Testis (tissue), 3 donors: ENCODE results near the gene HOXB1. TPM values are rescaled to one million over a fixed set of nuclear protein-coding genes. Genes with fewer than 3 reads are reported as not detected.

Experiments
- DNase-seq: peaks from one replicate; pipeline ENCODE4 v3.0.0-alpha.2; 2019
- H3K27ac ChIP-seq, 2 donors: fragments of 200-600 bp; sonication (generic); one replicate each; pipeline ENCODE4 v1.5.1; 2019
- H3K27me3 ChIP-seq: fragments of 200-600 bp; sonication (generic); one replicate; pipeline ENCODE4 v1.5.1; 2019
- H3K36me3 ChIP-seq: fragments of 200-600 bp; sonication (generic); one replicate; pipeline ENCODE4 v1.5.1; 2017; ENCODE audit warnings: low read depth; ENCODE audit errors: missing control alignments
- H3K4me1 ChIP-seq: fragments of 200-600 bp; sonication (generic); one replicate; pipeline ENCODE4 v1.5.1; 2019
- H3K4me3 ChIP-seq, 2 donors: fragments of 200-600 bp; sonication (generic); one replicate each; pipeline ENCODE4 v1.5.1; 2017 to 2019
- H3K9me3 ChIP-seq: fragments of 200-600 bp; sonication (generic); one replicate; pipeline ENCODE4 v1.5.1; 2017
- CTCF ChIP-seq, 3 experiments: fragments of 450-650 bp in 2 of 3; fragments of 200-600 bp in 1 of 3; sonication (generic) in 1 of 3; IDR thresholded peaks; one replicate each; pipeline ENCODE4 v1.5.1; 2016 to 2019; ENCODE audit warnings: antibody characterized with exemption in 3 of 3, mild to moderate bottlenecking in 2 of 3, moderate library complexity in 1 of 3
- POLR2A ChIP-seq: fragments of 450-650 bp; IDR thresholded peaks from one replicate; pipeline ENCODE4 v1.6.1; 2017; ENCODE audit warnings: antibody characterized with exemption, mild to moderate bottlenecking, moderate library complexity
- WGBS, 2 donors: methylation state at CpG; one replicate each; pipeline ENCODE4 v1.1.5; 2018; 5-methylcytosine and 5-hydroxymethylcytosine counted together
- intact Hi-C: fragments of 100-400 bp; cut with DNase I; formaldehyde crosslinking; loops from one replicate; pipeline ENCODE4 v1.15.1; 2023; ENCODE audit warnings: low total_unique reads
- polyA plus RNA-seq: library from polyadenylated mRNA; stranded (reverse); fragments of 350-450 nt; fragmentation: Illumina TruSeq; extraction: RNeasy Lipid Tissue Mini Kit (QIAGEN cat#74804); gene quantifications from one replicate; pipeline ENCODE4 v1.2.3, GENCODE V29; 2014; ENCODE audit warnings: low read depth, low replicate concordance; ENCODE audit not compliant: insufficient read depth
- total RNA-seq, 2 donors: library from RNA; depleted of rRNA; stranded (reverse); fragments of >200 nt; gene quantifications; one replicate each; pipeline ENCODE4 v1.2.3, GENCODE V29; 2016

HOXB1 gene
- total and polyA plus RNA-seq, 3 donors from 2014 or later: 1.1 TPM; not detected in 2

- 6 to 10% methylated on average over 32 to 36 of the region's 36 CpGs for WGBS, 2 donors
- Histone ChIP-seq H3K27me3 (no peaks in the 10 kb centered on the region), H3K9me3 (no peaks in the 10 kb centered on the region), H3K4me3 (peak overlapping the region; percentile 21 to 38), H3K4me1 (no peaks in the 10 kb centered on the region), H3K36me3 (no peaks in the 10 kb centered on the region), H3K27ac (no peak overlapping the region)
- no peak for DNase-seq
- intact Hi-C loops: no loop called here
- TF ChIP-seq CTCF (IDR thresholded peaks at IDR 0.05) (no peak), POLR2A (no peak)
Observed at GRCh38 chr17:48555258-48556228, 24.7 kb upstream of the HOXB1 start.

GRCh38 chr17:48554412-48555257 lies 23.8 kb upstream of the HOXB1 start:
- TF ChIP-seq POLR2A: no peak
- no peak for TF ChIP-seq CTCF (IDR thresholded peaks at IDR 0.05)
- H3K36me3 ChIP-seq: no peaks in the 10 kb centered on the region
- H3K27ac ChIP-seq: no peak overlapping the region
- WGBS, 2 donors: 16 to 17% methylated on average over 44 of the region's 44 CpGs
- no peaks in the 10 kb centered on the region for H3K9me3 ChIP-seq
- no peaks in the 10 kb centered on the region for H3K4me1 ChIP-seq
- intact Hi-C loops: no loop called here
- H3K4me3 ChIP-seq: peak overlapping the region in 1 of 2 donors; percentile 38
- no peaks in the 10 kb centered on the region for H3K27me3 ChIP-seq
- no peak for DNase-seq

- H3K4me1 ChIP-seq: no peaks in the 10 kb centered on the region
- intact Hi-C loops: no loop called here
- WGBS, 2 donors: 24 to 64% methylated on average over 1 of the region's 1 CpG
- H3K9me3 ChIP-seq: no peaks in the 10 kb centered on the region
- TF ChIP-seq CTCF (IDR thresholded peaks at IDR 0.05) (no peak), POLR2A (no peak)
- H3K27me3 ChIP-seq: no peaks in the 10 kb centered on the region
- H3K4me3 ChIP-seq: no peak overlapping the region
- no peak overlapping the region for H3K27ac ChIP-seq
- no peak for DNase-seq
- H3K36me3 ChIP-seq: no peaks in the 10 kb centered on the region
Observed at GRCh38 chr17:48553826-48554225, 23.0 kb upstream of the HOXB1 start.

- Histone ChIP-seq H3K27ac (no peak overlapping the region), H3K4me1 (no peaks in the 10 kb centered on the region), H3K9me3 (no peaks in the 10 kb centered on the region), H3K4me3 (no peak overlapping the region), H3K36me3 (no peaks in the 10 kb centered on the region), H3K27me3 (no peaks in the 10 kb centered on the region)
- intact Hi-C loops: no loop called here
- no peak for TF ChIP-seq POLR2A
- TF ChIP-seq CTCF (IDR thresholded peaks at IDR 0.05): no peak
- no peak for DNase-seq
- WGBS, 2 donors: 65 to 72% methylated on average over 5 of the region's 5 CpGs
Observed at GRCh38 chr17:48553190-48553547, 22.4 kb upstream of the HOXB1 start.
